Measurements from ENCODE around the gene CYP2R1. TPM values are rescaled to one million over a fixed set of nuclear protein-coding genes. Genes with fewer than 3 reads are reported as not detected.

Gene CYP2R1
- total and polyA plus RNA-seq, 2 of the 13 experiments (the other 11 are each of a cell fraction or from before 2014, with no cell fraction given): 0.59 to 0.60 TPM

- TF ChIP-seq ZNF580 (CRISPR knock-in tag; IDR thresholded peaks at IDR 0.05; ENCODE audit: borderline replicate concordance, low read depth): no peak
- TF ChIP-seq TERF1 (CRISPR knock-in tag; IDR thresholded peaks at IDR 0.05): no peak
- TF ChIP-seq AKNA (CRISPR knock-in tag; IDR thresholded peaks at IDR 0.05; ENCODE audit: borderline replicate concordance): no peak
- TF ChIP-seq JUNB (CRISPR knock-in tag; IDR thresholded peaks at IDR 0.05; ENCODE audit: borderline replicate concordance): no peak
- TF ChIP-seq ZNF569 (CRISPR knock-in tag; IDR thresholded peaks at IDR 0.05; ENCODE audit: borderline replicate concordance): no peak
- TF ChIP-seq ZNF12 (CRISPR knock-in tag; IDR thresholded peaks at IDR 0.05): no peak
- no peak for TF ChIP-seq NFIB (CRISPR knock-in tag; IDR thresholded peaks at IDR 0.05; ENCODE audit: borderline replicate concordance)
- TF ChIP-seq ETV5 (CRISPR knock-in tag; IDR thresholded peaks at IDR 0.05; ENCODE audit: borderline replicate concordance): no peak
- no peak for TF ChIP-seq NFKB2 (CRISPR knock-in tag; IDR thresholded peaks at IDR 0.05; ENCODE audit: borderline replicate concordance)
- TF ChIP-seq NFE2 (CRISPR knock-in tag; IDR thresholded peaks at IDR 0.05): no peak
- TF ChIP-seq ZSCAN9 (CRISPR knock-in tag; IDR thresholded peaks at IDR 0.05; ENCODE audit: borderline replicate concordance): no peak
- no peak for TF ChIP-seq ZNF333 (CRISPR knock-in tag; IDR thresholded peaks at IDR 0.05; ENCODE audit: borderline replicate concordance)
- no peak for TF ChIP-seq SP1 (IDR thresholded peaks at IDR 0.05)
- TF ChIP-seq SP1 (CRISPR knock-in tag; IDR thresholded peaks at IDR 0.05): 0 out of 2 replicates have a peak, but pooled peaks have one; percentile 24
- TF ChIP-seq ARNT2 (CRISPR knock-in tag; IDR thresholded peaks at IDR 0.05; ENCODE audit: low read depth): no peak
- peak; percentile 8; the same call in 1 of the 2 replicates for TF ChIP-seq RXRB (CRISPR knock-in tag; IDR thresholded peaks at IDR 0.05; ENCODE audit: borderline replicate concordance)
- peak; percentile 31 for TF ChIP-seq SKI (IDR thresholded peaks at IDR 0.05; ENCODE audit: partially characterized antibody)
- no peak for TF ChIP-seq PAF1 (CRISPR knock-in tag; IDR thresholded peaks at IDR 0.05)
- TF ChIP-seq FOXK1 (CRISPR knock-in tag; IDR thresholded peaks at IDR 0.05; ENCODE audit: borderline replicate concordance, low read depth): peak; percentile 24; the same call in 1 of the 2 replicates
- 0 out of 2 replicates have a peak, but pooled peaks have one; percentile 9 for TF ChIP-seq MED1 (CRISPR knock-in tag; IDR thresholded peaks at IDR 0.05)
- peak; percentile 20; the same call in 1 of the 2 replicates for TF ChIP-seq USF2 (IDR thresholded peaks at IDR 0.05; ENCODE audit: low read depth, low read length)
- peak; percentile 47; the same call in 1 of the 2 replicates for TF ChIP-seq USF2 (CRISPR knock-in tag; IDR thresholded peaks at IDR 0.05; ENCODE audit: borderline replicate concordance)
- no peak for TF ChIP-seq HOXA5 (CRISPR knock-in tag; IDR thresholded peaks at IDR 0.05)
- TF ChIP-seq POGZ (CRISPR knock-in tag; IDR thresholded peaks at IDR 0.05): peak; percentile 43; the same call in 1 of the 2 replicates
These were observed 30.4 kb downstream of the CYP2R1 start (continued) for GRCh38 chr11:14861680-14862079.

All from HepG2 (cell line).